ENCODE results near the gene PAPOLB. TPM values are rescaled to one million over a fixed set of nuclear protein-coding genes. Genes with fewer than 3 reads are reported as not detected.

Gene PAPOLB
- total RNA-seq, 1 donor = 0.36 TPM

DNA sequence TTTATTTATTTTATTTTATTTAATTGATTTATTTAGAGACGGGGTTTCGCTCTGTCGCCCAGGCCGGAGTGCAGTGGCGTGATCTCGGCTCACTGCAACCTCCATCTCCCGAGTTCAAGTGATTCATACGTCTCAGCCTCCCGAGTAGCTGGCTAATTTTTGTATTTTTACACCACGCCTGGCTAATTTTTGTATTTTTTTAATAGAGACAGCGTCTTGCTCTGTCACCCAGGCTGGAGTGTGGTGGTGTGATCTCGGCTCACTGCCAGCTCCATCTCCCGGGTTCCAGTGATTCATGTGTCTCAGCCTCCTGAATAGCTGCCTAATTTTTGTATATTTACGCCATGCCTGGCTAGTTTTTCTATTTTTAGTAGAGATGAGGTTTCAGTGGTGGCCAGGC lies 52.2 kb downstream of the PAPOLB start:
- H2AFZ ChIP-seq (ENCODE audit: low read length) = no peak overlapping the region
- peaks cover 3% of the 10 kb centered on the region for H3K27me3 ChIP-seq (ENCODE audit: insufficient read depth, low read length)
- H3K9me3 ChIP-seq (ENCODE audit: low read depth, low read length) = no peaks in the 10 kb centered on the region
- no peaks in the 10 kb centered on the region for H3K4me1 ChIP-seq (ENCODE audit: insufficient read depth, low read length)
- no peak overlapping the region for H3K4me3 ChIP-seq (ENCODE audit: insufficient read depth, low read length)
- no peaks in the 10 kb centered on the region for H4K20me1 ChIP-seq (ENCODE audit: insufficient read depth, low read length)
- no peaks in the 10 kb centered on the region for H3K36me3 ChIP-seq (ENCODE audit: insufficient read depth, low read length)
- no peak overlapping the region for H3K4me2 ChIP-seq (ENCODE audit: insufficient read depth, low read length)
- DNase-seq (ENCODE audit: insufficient read length, low spot score, missing footprints) = no peak
- no peak overlapping the region for H3K27ac ChIP-seq (ENCODE audit: low read depth, low read length)
- no peaks in the 10 kb centered on the region for H3K79me2 ChIP-seq (ENCODE audit: insufficient read depth, low read length)
- TF ChIP-seq, protein P1, sequence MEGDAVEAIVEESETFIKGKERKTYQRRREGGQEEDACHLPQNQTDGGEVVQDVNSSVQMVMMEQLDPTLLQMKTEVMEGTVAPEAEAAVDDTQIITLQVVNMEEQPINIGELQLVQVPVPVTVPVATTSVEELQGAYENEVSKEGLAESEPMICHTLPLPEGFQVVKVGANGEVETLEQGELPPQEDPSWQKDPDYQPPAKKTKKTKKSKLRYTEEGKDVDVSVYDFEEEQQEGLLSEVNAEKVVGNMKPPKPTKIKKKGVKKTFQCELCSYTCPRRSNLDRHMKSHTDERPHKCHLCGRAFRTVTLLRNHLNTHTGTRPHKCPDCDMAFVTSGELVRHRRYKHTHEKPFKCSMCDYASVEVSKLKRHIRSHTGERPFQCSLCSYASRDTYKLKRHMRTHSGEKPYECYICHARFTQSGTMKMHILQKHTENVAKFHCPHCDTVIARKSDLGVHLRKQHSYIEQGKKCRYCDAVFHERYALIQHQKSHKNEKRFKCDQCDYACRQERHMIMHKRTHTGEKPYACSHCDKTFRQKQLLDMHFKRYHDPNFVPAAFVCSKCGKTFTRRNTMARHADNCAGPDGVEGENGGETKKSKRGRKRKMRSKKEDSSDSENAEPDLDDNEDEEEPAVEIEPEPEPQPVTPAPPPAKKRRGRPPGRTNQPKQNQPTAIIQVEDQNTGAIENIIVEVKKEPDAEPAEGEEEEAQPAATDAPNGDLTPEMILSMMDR (IDR thresholded peaks at IDR 0.05; ENCODE audit: extremely low read depth, low read depth, low read length) = no peak

DNA sequence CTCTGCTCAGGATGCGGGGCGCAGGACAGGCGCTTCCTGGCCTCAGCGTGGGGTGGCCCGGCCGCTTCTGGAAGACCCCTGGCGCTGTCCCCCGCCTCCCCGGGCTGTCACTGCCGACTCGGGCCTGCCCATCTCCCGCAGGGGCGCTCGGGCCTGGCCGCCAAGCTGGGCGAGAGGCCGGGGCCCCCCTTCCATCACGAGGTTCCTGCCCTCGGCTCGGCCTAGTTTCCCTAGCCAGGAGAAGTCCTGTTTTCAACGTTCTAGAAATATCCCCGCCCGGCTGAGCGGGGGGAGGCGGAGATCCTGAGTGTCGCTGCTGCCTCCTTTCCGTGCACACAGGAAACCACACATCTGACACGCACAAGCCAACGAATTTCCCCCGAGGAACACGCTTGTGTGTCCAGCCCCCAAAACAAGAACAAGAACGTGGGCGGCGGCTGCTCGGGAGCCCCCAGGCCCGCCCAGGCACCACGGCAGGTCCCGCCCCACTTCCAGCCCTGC lies 52.7 kb downstream of the PAPOLB start:
- H3K4me2 ChIP-seq (ENCODE audit: insufficient read depth, low read length) = no peak overlapping the region
- no peaks in the 10 kb centered on the region for H4K20me1 ChIP-seq (ENCODE audit: insufficient read depth, low read length)

DNA sequence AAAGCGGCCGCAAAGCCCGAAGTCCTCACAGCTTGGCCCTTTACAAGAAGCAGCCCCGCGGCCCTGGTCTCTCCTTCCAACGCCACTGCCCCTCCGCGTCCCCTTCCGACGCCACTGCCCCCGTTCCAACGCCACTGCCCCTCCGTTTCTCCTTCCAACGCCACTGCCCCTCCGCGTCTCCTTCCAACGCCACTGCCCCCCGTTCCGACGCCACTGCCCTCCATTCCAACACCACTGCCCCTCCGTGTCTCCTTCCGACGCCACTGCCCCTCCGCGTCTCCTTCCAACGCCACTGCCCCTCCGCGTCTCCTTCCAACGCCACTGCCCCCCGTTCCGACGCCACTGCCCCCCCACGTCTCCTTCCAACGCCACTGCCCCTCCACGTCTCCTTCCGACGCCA lies 53.3 kb downstream of the PAPOLB start:
- Histone ChIP-seq H3K36me3 (ENCODE audit: insufficient read depth, low read length) (no peaks in the 10 kb centered on the region), H3K27me3 (ENCODE audit: insufficient read depth, low read length) (peaks cover 3% of the 10 kb centered on the region), H3K79me2 (ENCODE audit: insufficient read depth, low read length) (no peaks in the 10 kb centered on the region), H3K4me2 (ENCODE audit: insufficient read depth, low read length) (no peak overlapping the region), H3K27ac (ENCODE audit: low read depth, low read length) (no peak overlapping the region), H3K4me3 (ENCODE audit: insufficient read depth, low read length) (no peak overlapping the region), H3K9me3 (ENCODE audit: low read depth, low read length) (no peaks in the 10 kb centered on the region), H3K4me1 (ENCODE audit: insufficient read depth, low read length) (no peaks in the 10 kb centered on the region), H2AFZ (ENCODE audit: low read length) (no peak overlapping the region), H4K20me1 (ENCODE audit: insufficient read depth, low read length) (no peaks in the 10 kb centered on the region)
- DNase-seq (ENCODE audit: insufficient read length, low spot score, missing footprints) = no peak
- TF ChIP-seq, protein P1 (IDR thresholded peaks at IDR 0.05; ENCODE audit: extremely low read depth, low read depth, low read length) = no peak

More for the DNA sequence above, 52.7 kb downstream of the PAPOLB start:
- no peak overlapping the region for H3K27ac ChIP-seq (ENCODE audit: low read depth, low read length)
- no peak overlapping the region for H2AFZ ChIP-seq (ENCODE audit: low read length)
- TF ChIP-seq, protein P1 (IDR thresholded peaks at IDR 0.05; ENCODE audit: extremely low read depth, low read depth, low read length) = no peak
- no peaks in the 10 kb centered on the region for H3K79me2 ChIP-seq (ENCODE audit: insufficient read depth, low read length)
- H3K4me1 ChIP-seq (ENCODE audit: insufficient read depth, low read length) = no peaks in the 10 kb centered on the region
- no peak for DNase-seq (ENCODE audit: insufficient read length, low spot score, missing footprints)
- H3K27me3 ChIP-seq (ENCODE audit: insufficient read depth, low read length) = peaks cover 3% of the 10 kb centered on the region
- H3K4me3 ChIP-seq (ENCODE audit: insufficient read depth, low read length) = no peak overlapping the region
- H3K36me3 ChIP-seq (ENCODE audit: insufficient read depth, low read length) = no peaks in the 10 kb centered on the region
- H3K9me3 ChIP-seq (ENCODE audit: low read depth, low read length) = no peaks in the 10 kb centered on the region

DNA sequence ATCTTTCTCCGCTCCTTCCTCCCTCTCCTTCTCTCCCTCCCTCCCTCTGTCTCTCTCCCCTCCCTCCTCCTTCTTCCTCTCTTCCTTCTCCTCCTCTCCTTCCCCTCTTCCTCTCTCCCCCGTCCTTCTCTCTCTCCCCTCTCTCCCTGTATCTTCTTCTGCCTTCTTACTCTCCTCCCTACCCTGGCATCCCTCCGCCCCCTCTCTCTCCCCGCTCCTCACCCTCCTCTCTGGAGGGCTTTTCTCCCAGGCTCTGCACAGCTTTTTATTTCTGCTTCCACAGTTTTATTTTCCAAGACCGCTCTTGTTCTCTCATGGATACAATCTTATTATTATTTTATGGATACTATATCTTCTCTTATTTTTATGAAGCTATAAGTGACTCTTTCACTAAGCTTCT lies 53.8 kb downstream of the PAPOLB start:
- TF ChIP-seq, protein P1 (IDR thresholded peaks at IDR 0.05; ENCODE audit: extremely low read depth, low read depth, low read length) = no peak
- Histone ChIP-seq H3K27me3 (ENCODE audit: insufficient read depth, low read length) (peaks cover 3% of the 10 kb centered on the region), H3K9me3 (ENCODE audit: low read depth, low read length) (no peaks in the 10 kb centered on the region), H2AFZ (ENCODE audit: low read length) (no peak overlapping the region), H3K4me2 (ENCODE audit: insufficient read depth, low read length) (no peak overlapping the region), H3K79me2 (ENCODE audit: insufficient read depth, low read length) (no peaks in the 10 kb centered on the region), H3K36me3 (ENCODE audit: insufficient read depth, low read length) (no peaks in the 10 kb centered on the region), H3K27ac (ENCODE audit: low read depth, low read length) (no peak overlapping the region), H3K4me3 (ENCODE audit: insufficient read depth, low read length) (no peak overlapping the region), H4K20me1 (ENCODE audit: insufficient read depth, low read length) (no peaks in the 10 kb centered on the region), H3K4me1 (ENCODE audit: insufficient read depth, low read length) (no peaks in the 10 kb centered on the region)
- no peak for DNase-seq (ENCODE audit: insufficient read length, low spot score, missing footprints)

Small RNAs within 50 kb of the gene (small RNA-seq; reads per million reads assigned to genes)
- not detected for gene RF00019

Other genes starting within 250 kb of the PAPOLB start
- 26.2 and 31.8 TPM in 2 replicates for gene FOXK1, start 179.7 kb downstream of the PAPOLB start, total RNA-seq
- 63.9 and 73.1 TPM in 2 replicates for gene AP5Z1, start 86.4 kb downstream of the PAPOLB start, total RNA-seq
- gene RADIL, start 21.7 kb upstream of the PAPOLB start, total RNA-seq = 0.29 and 1.1 TPM in 2 replicates
- gene MMD2, start 97.2 kb upstream of the PAPOLB start, total RNA-seq = not detected in 2 replicates
- 10.6 and 10.9 TPM in 2 replicates for gene RBAK, start 183.8 kb upstream of the PAPOLB start, total RNA-seq